Measurements from ENCODE around the gene PARP11.

DNA sequence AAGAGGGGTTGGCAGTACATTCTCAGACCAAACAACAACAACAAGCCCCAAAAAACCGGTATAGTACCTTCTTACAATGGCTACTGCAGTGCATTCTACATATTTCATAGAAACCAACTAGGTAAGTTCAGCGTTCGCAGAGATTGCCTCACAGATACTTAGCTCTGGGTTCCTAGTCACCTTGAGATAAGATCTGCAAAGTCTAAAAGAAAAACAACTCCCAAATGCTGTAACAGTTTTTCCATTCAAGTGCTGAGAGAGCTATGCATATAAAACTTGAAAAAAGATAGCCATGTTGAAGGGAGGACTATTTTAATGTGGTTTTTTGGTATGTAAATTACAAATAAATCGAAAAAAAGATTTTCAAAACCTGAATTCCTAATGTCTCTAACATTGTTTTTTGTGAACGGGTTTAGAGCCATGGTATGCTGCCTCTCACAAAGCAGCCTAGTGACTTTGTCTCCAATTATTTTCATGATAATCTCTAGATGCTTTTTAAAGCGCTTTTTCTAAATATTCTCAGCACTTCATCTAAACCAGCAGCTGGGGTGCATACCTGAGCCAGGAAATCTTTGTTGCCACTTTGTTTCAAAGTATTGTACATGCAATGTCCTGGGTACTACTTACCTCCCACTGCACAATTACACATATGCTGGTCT is 63.7 kb downstream of the PARP11 start:
- TF ChIP-seq CTCF (IDR thresholded peaks at IDR 0.05; ENCODE audit: low read depth, low read length, poor library complexity, severe bottlenecking): no peak
- no peak for TF ChIP-seq EZH2phosphoT487 (IDR thresholded peaks at IDR 0.05; ENCODE audit: borderline replicate concordance, low read length)
